ENCODE measurements around the gene ASAP3. TPM values are rescaled to one million over a fixed set of nuclear protein-coding genes. Genes with fewer than 3 reads are reported as not detected.

The ASAP3 gene
- total and polyA plus RNA-seq, 2 of the 4 experiments (the other 2 are of a cell fraction): 18.6 to 18.8 TPM

GRCh38 chr1:23515905-23516304 is 31.9 kb upstream of the ASAP3 start:
- H4K91ac ChIP-seq (ENCODE audit: insufficient read depth, low read depth, low read length): no peak overlapping the region
- no peaks in the 10 kb centered on the region for H3K9me3 ChIP-seq (ENCODE audit: control insufficient read depth, insufficient read depth, low read length)
- no peak overlapping the region for H2BK15ac ChIP-seq (ENCODE audit: low read depth, low read length)
- no peak overlapping the region for H2AK5ac ChIP-seq (ENCODE audit: low read depth, low read length)
- no peaks in the 10 kb centered on the region; the same call in 1 of the 2 replicates for H3K9me1 ChIP-seq (ENCODE audit: insufficient read depth, low read length)
- no peak overlapping the region for H3K56ac ChIP-seq (ENCODE audit: extremely low read depth, insufficient read depth, low read length)
- H3K4me2 ChIP-seq (ENCODE audit: low read depth, low read length): no peak overlapping the region
- no peak overlapping the region for H3K4ac ChIP-seq (ENCODE audit: low read depth, low read length)
- no peak overlapping the region for H2AFZ ChIP-seq (replicated peaks; ENCODE audit: low read length, poor library complexity)
- H3K23ac ChIP-seq (ENCODE audit: low read depth, low read length): no peak overlapping the region
- BruUV-seq (replicated peaks): no TSS peak
- H3K4me1 ChIP-seq (ENCODE audit: control insufficient read depth, insufficient read depth, low read length): no peaks in the 10 kb centered on the region
- ChIA-PET POLR2A (ENCODE audit: unreplicated experiment) (no interaction called here), CTCF (no interaction called here)
- H3K14ac ChIP-seq (replicated peaks; ENCODE audit: low read depth, low read length): no peak overlapping the region
- H2BK5ac ChIP-seq (ENCODE audit: low read depth, low read length, poor library complexity, severe bottlenecking): no peak overlapping the region
- H2AK9ac ChIP-seq (replicated peaks; ENCODE audit: low read depth, low read length, poor library complexity): peak overlapping the region; percentile 42
- ATAC-seq (ENCODE audit: low read depth): no peak
- WGBS, 2 experiments (ENCODE audit: extremely low coverage in 2 of 2, insufficient read length in 1 of 2): no CpG with 5 or more reads among the region's 4 CpGs
- in situ Hi-C loops (cut with MboI; ENCODE audit: low sequenced_read_pairs): no loop called here
- no peaks in the 10 kb centered on the region for H3K27me3 ChIP-seq (ENCODE audit: control insufficient read depth, insufficient read depth, low read length)
- H3K27ac ChIP-seq (ENCODE audit: insufficient read depth, low read length): no peak overlapping the region
- no peak overlapping the region for H3K4me3 ChIP-seq (ENCODE audit: insufficient read depth, low read depth, low read length)
- no peak overlapping the region for H3K18ac ChIP-seq (ENCODE audit: low read depth, low read length)
- H3K79me1 ChIP-seq (ENCODE audit: low read depth in 1 of 2, low read length in 2 of 2): no peaks in the 10 kb centered on the region
- no peaks in the 10 kb centered on the region for H3K36me3 ChIP-seq (ENCODE audit: control insufficient read depth, insufficient read depth, low read length)
- no peak overlapping the region for H2BK120ac ChIP-seq (ENCODE audit: low read depth, low read length)
- intact Hi-C loops (cut with micrococcal nuclease): no loop called here
- TF ChIP-seq RCOR1 (IDR thresholded peaks at IDR 0.05; ENCODE audit: insufficient replicate concordance, low read length) (no peak), SMC3 (IDR thresholded peaks at IDR 0.05; ENCODE audit: low read depth, low read length) (no peak), MAZ (IDR thresholded peaks at IDR 0.05; ENCODE audit: borderline replicate concordance, low read depth, low read length) (no peak), FOS (IDR thresholded peaks at IDR 0.05; ENCODE audit: low read depth, low read length) (no peak), MAFK (IDR thresholded peaks at IDR 0.05; ENCODE audit: low read depth, low read length) (no peak), NFE2L2 (IDR thresholded peaks at IDR 0.05; ENCODE audit: low read depth, low read length) (no peak), POLR2A (IDR thresholded peaks at IDR 0.05; ENCODE audit: low read depth, low read length) (no peak), CEBPB (IDR thresholded peaks at IDR 0.05; ENCODE audit: low read depth, low read length) (no peak), CHD1 (IDR thresholded peaks at IDR 0.05; ENCODE audit: low read depth, low read length) (no peak), RAD21 (IDR thresholded peaks at IDR 0.05; ENCODE audit: low read length) (no peak), BHLHE40 (IDR thresholded peaks at IDR 0.05; ENCODE audit: low read depth, low read length) (no peak), MXI1 (IDR thresholded peaks at IDR 0.05; ENCODE audit: borderline replicate concordance, low read depth, low read length) (no peak), RFX5 (IDR thresholded peaks at IDR 0.05; ENCODE audit: low read depth, low read length) (no peak), ELK1 (IDR thresholded peaks at IDR 0.05; ENCODE audit: borderline replicate concordance, low read depth, low read length) (no peak), USF2 (IDR thresholded peaks at IDR 0.05; ENCODE audit: low read depth, low read length) (no peak), CTCF (conservative IDR thresholded peaks at IDR 0.05; ENCODE audit: low read depth, low read length) (no peak)
- no peak overlapping the region for H3K9ac ChIP-seq (ENCODE audit: low read depth, low read length)
- H4K5ac ChIP-seq (ENCODE audit: low read depth, low read length): no peak overlapping the region
- H4K8ac ChIP-seq (ENCODE audit: low read depth in 2 of 2, low read length in 2 of 2): no peak overlapping the region
- H2BK20ac ChIP-seq (ENCODE audit: low read depth, low read length): no peak overlapping the region
- no peak for DNase-seq
- dilution Hi-C loops (cut with HindIII; ENCODE audit: low sequenced_read_pairs, unreplicated experiment): no loop called here
- no peaks in the 10 kb centered on the region; the same call in 1 of the 2 replicates for H4K20me1 ChIP-seq (ENCODE audit: insufficient read depth, low read length)
